Activated naive CD4-positive, alpha-beta T cell treated with anti-CD3 and anti-CD28 coated beads, Interleukin-2, amount 50 U/mL, for 16 hours (primary cell): ENCODE measurements around the gene PLA2R1.

Source experiments
- DNase-seq: peaks from one replicate; pipeline ENCODE4 v3.0.0-alpha.2; 2020

Gene PLA2R1

DNA sequence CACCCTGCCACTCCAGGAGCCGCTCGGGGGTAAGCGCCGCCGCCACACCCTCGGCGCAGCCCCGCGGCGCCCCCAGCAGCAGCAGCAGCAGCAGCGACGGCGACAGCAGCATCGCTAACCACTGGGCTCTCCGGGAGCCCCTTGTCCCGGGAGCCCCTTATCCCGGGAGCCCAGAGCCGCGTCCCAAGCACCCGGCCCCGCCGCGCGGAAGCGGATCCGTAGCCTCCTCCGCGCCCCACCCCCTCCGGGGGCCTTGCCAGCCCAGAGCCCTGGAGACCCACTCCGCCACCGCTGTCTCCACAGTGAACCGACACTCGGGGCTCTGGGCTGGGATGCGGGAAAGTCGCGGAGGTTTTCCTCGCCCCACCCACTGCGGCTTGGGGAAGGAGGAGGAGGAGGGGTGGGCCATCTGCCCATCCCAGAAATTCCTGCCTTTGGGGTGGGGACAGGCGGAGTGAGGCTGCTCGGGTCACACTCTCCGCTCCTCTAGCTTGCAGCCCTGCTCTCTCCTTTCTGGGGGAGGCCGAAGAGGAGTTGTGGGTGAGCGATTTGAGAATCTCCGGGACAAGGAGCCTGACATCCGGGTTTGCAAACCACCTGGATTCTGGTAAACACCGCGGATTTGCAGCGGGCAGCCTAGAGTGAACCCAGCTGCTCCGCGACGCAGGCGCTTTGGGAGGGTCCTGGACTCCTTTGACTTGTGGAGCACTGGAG lies at the start of gene PLA2R1:
Gene PLA2R1, minus strand, starts transcription at position 324 of the 714 bp plus-strand sequence. Its CDS starts 212 bp downstream, at position 112.
- peak; percentile 13 for DNase-seq

DNA sequence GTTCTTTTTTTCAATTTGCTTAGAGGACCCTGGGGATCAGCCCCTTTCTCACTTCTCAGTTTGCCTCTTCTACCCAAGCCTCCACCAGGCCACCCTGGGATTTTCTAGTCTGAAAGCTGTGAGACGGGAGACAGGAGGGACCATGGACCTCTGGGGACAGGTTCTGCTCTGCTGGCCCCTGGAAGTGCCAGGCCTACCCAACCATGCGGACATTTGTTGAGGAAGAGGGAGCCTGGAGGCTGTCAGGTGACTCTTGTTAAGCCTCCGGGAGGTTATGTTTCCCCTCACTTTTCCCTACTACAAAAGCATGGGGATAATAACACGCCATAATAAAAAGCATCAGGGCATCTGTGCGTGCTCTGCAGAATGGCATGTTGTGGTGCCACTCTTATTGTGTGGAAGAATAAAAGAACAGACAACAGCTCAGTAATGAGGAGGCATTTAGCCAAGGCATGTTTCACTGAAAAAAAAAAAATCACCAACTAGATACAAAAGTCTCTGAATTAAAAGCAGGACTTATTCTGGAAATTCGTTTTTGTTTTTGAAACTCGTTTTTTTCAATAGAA lies 48.3 kb upstream of the PLA2R1 start:
- no peak for DNase-seq

GRCh38 chr2:160109939-160110673 lies 47.7 kb upstream of the PLA2R1 start:
- peak; percentile 59 for DNase-seq

GRCh38 chr2:160109243-160109642 lies 46.8 kb upstream of the PLA2R1 start:
- no peak for DNase-seq

DNA sequence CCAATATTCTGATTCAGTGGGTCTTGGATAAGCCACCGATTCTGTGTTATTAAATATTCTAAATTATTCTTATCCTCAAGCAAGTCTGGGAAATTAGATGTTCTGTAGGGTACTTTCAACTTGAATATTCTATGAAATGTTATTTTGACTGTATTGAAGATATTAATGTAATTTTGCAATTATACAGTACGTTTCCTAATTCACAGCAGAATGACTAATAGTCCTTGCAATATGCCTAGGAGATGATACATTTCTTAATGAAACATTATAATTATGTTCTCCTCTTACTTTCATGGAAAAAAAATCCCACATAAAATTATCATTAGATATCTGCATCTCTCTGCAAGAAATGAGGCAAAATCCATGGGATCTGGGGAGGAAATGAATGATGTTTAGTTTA lies 46.2 kb upstream of the PLA2R1 start:
- DNase-seq, result no peak

DNA sequence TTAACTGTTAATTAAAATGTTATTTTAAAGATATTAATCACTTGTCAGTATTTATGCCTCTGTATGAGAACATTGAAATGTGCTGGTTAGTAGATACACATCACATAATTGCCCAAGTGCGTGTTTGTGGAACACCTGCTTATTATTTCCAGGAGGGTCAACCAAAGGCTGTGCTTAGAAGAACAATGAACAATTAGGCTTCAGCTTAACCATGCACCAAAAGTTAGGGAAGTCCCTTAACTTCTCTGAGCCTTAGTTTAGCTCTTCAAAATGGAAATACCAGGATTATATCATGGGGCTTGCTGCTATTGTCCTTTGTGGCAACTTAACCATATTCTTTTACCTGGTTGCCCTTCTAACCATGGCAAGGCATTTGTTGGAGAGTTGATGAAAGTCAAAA lies 43.0 kb upstream of the PLA2R1 start:
- DNase-seq, result no peak

- no peak for DNase-seq
Observed at GRCh38 chr2:160104115-160104514, 41.7 kb upstream of the PLA2R1 start.

DNA sequence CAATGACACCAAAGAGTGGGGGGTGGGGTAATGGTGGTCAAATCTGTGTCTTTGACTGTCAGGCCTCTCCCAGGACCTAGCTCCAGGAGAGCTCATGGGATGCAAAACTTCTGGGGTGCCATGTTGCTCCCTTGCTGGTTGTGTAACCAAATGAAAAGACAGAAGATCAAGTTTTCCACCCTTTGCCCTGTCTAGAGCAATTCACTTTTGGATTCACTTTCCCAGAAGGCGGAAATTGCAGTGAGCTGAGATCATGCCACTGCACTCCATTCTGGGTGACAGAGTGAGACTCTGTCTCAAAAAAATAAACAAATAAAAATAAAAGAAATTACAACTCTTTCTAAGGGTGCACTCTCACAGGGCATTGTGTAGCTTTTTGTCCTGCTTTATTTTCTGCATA lies 34.9 kb upstream of the PLA2R1 start:
- no peak for DNase-seq

GRCh38 chr2:160096409-160096808 lies 34.0 kb upstream of the PLA2R1 start:
- DNase-seq, result no peak

DNA sequence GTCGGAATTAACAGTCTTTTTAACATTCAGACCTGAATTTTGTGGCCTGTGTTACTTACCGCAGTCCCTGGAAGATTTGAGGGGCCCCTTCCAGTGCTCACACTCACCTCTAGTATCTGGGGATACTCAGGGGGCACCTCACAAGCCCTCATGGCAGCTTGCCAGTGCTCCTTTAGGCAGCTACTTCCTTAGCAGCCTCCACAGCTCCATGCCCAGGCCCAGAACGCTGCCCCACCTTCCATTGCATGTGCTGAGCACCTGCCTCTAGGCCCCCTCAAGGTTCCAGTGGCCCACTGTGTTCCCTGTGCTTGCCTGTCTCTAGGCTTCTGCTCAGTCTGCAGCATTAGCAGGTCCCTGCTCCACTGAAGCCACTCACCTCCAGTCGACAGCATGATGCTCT lies 30.0 kb upstream of the PLA2R1 start:
- DNase-seq, result no peak

DNA sequence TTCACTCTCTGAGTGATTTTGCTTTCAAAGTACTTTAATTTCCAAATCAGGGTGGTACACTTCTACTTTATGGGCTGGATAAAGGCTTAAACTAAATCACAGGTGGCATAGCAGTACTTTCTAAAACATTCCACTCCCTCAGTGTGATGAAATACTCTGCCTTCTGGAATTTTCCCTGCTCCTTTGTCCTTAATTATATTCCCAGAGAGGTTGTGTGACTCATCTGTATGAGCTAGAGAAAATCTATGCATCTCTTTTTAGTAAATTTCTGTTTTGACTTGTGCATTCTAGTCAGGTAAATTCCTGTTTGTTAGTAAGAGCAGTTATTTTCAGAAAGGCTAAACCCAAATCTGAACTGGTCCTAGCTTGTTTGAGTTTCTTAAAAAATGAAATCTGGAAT lies 29.0 kb upstream of the PLA2R1 start:
- DNase-seq, result no peak

- DNase-seq, result no peak
Observed at GRCh38 chr2:160087854-160088745, 25.7 kb upstream of the PLA2R1 start.

GRCh38 chr2:160085662-160086061 lies 23.2 kb upstream of the PLA2R1 start:
- DNase-seq, result no peak

GRCh38 chr2:160077912-160078810 lies 15.7 kb upstream of the PLA2R1 start:
- no peak for DNase-seq

DNA sequence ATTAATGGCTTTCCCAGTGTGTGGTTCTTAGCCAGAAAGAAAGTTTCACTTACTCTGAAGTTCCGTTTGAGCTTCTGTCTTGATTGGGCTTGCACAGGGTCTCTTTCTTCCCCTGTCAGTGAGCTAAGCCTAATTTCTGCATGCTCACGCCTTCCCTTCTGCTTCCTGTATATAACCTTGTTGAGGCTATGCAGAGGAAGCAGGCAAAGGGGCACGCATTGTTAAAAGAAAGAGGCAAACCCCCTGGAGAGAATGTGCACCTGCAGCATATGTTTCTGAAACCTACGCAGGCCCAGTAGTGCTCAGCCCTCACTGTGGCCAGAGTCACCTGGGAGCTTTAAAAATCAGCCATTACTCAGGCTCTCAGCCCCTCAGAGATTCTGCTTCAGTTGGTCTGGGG lies 14.5 kb upstream of the PLA2R1 start:
- no peak for DNase-seq

DNA sequence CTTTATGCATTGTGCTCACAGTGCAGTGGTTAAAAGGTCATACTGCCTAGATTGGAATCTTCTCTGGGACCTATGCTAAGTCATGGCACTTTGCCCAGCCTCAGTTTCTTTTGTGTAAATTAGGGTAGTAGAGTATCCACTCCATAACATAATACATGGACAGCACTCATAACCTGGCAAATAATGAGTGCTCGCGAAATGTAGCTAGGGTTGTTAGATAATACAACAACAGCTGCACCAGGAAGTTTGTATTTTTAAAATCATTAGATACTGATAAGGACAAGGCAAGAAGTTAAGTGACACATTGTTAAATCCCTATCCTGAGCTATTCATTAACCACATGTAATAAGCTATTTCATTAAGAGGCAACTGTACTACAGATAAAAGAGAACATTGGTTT lies 13.8 kb upstream of the PLA2R1 start:
- DNase-seq, result no peak

DNA sequence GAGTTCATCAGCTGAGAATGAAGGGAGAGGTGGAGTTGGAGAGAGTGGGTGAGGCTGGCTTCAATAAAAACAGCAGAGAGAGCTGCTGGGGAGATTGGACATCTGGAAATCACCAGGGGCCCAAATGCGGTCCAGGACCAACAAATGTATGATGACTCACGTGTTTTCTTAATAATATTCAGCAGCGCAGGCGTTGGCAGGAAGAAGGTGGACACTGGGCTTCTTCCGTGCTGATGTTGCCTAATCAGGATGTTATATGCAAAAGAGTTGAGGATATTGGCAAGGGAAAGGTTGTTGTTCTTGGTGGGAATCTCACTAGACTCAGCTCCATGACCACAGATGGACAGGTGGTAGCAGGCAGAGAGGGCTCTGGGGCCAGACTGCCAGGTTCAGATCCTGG lies 12.8 kb upstream of the PLA2R1 start:
- DNase-seq, result no peak

DNA sequence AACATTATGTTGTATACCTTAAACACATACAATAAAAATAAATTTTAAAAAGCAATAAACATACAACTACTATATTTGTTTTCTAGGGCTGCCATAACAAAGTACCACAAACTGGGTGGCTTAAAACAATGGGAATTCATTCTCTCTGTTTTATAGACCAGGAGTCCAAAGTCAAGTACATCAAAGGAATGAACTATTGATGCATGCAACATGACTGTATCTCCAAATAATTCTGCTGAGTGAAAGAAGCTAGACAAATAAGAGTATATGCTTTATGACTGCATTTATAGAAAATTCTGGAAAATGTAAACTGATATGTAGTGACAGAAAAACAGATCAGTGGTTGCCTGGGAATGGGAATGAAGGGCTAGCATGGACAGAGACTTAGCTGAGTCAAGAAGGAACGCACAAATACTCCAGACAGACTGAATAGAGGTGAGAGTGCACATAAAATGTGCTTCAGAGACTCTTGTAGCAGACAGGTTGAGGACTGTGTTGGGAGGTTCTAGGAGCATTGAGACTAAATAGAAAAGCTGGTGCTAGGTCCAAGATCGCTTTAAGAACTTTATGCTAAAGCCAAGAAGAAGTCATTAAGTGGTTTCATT lies 11.0 kb upstream of the PLA2R1 start:
- DNase-seq, result no peak

DNA sequence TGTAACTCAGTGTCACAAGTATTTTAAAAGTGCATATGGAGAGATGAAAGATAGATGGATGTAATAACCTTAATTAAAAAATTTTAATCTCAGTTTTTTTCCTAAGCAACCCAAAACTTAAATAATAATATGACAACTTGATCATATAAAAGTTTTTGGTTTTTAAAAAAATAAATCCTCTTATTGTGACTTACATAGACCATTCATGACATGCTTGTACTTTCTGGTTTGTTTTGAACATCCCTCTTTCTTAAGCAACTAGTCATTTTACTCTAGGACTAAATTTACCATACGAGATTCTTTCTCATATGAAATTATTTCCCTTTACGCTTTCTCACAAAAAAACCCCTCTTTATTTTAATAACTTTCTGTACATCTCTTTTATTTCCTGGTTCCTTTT lies 6.5 kb upstream of the PLA2R1 start:
- DNase-seq, result no peak

DNA sequence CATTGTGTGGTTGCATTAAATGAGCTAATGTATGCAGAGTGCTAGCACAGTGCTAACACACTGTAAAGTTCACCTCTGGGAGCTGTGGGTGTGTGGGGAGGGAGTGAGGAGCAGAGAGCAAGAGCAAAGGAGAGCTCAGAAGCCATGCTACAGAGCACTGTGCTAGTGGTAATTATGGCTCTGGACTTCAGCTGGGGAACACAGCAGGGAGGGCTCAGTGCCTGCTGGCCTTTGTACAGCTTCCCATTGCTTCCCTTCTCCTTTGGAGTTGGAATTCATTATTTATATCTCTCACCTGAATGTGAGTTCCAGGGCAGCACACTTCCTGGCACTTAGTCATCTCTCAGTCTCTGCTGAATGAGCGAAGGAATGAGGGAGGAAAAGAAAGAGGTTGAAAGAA lies 2.5 kb upstream of the PLA2R1 start:
- DNase-seq, result no peak

- DNase-seq, result no peak
Observed at GRCh38 chr2:160063879-160064612, 1.6 kb upstream of the PLA2R1 start.
